Measurements from ENCODE around the gene LRP3.
"Not testable (repeated sequence)": the region's sequence is repeated elsewhere in the genome, so short reads cannot be mapped to it uniquely, and the experiment has no call there.

The LRP3 gene

DNA sequence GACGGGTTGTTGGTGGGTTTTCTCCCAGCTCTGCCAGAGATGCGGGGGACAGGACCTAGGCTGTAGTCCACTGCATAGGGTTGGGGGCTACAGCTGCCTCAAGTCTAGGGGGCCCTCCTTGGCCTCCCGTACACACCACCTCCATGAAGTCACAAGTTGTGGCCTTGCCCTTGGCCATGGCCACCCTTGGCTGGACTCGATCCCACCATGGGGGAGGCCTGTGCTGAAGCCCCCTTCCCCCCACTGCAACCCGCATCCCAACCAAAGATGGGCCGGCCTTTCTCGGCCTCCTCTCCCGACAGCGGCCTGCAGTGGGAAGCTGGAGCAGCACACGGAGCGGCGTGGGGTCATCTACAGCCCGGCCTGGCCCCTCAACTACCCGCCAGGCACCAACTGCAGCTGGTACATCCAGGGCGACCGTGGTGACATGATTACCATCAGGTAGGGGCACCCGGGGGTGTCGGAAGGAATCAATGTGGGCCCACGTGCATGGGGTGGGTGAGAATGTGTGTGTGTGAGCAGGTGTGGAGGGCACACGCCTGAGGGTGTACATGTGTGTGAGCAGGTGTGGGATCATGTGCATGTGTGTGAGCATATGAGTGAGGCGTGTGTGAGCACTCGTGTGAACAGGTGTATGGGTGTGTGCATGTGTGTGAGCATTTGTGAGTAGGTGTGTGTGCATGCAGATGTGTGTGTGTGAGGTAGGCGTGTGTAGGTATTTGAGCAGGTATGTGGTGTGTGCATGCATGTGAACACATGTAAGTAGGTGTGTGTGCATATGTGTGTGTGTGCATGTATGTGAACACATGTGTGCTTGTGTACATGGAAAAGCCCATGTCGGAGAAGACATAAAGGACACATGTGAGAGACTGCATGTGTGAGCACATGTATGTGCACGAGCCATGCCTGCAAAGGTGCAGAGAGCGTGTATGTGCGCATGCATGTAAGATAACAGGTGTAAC is 8.7 kb downstream of the LRP3 start:
- no peaks in the 10 kb centered on the region for H3K9me3 Mint-ChIP-seq
- no peak for ATAC-seq (replicated peaks)
- H3K36me3 Mint-ChIP-seq: no peaks in the 10 kb centered on the region

DNA sequence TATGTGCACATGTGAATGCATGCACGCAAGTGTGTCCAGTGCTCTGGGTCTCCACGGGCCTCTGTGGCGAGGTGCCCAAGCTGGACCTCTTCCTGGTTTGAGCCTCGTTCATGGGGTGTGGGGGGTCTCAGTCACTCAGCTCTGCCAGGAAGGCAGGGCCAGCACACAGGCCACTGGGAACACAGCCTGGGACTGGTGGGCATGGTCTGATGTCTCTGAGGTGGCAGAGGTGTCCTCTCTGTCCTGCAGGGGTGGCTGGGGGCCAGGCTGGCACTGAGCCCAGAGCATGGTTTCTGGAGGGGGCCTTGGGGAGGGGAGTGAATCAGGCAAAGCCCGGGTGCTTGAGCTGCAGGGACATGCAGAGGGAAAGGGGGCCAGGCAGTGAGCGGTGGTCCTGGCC is 9.4 kb downstream of the LRP3 start:
- peaks cover 0 to 7% of the 10 kb centered on the region in 2 donors for H3K27me3 Mint-ChIP-seq
- H3K9me3 Mint-ChIP-seq: no peaks in the 10 kb centered on the region
- ATAC-seq (replicated peaks): no peak
- H3K36me3 Mint-ChIP-seq: no peaks in the 10 kb centered on the region
- H3K4me3 Mint-ChIP-seq: no peak overlapping the region
- H3K27ac Mint-ChIP-seq: no peak overlapping the region
- no peaks in the 10 kb centered on the region for H3K4me1 Mint-ChIP-seq
- DNase-seq: no peak

More for the DNA sequence above, 8.7 kb downstream of the LRP3 start:
- Mint-ChIP-seq H3K27ac (peak overlapping the region; percentile 16), H3K4me1 (no peaks in the 10 kb centered on the region), H3K27me3 (peaks cover 0 to 7% of the 10 kb centered on the region in 2 donors), H3K4me3 (no peak overlapping the region)
- no peak for DNase-seq

DNA sequence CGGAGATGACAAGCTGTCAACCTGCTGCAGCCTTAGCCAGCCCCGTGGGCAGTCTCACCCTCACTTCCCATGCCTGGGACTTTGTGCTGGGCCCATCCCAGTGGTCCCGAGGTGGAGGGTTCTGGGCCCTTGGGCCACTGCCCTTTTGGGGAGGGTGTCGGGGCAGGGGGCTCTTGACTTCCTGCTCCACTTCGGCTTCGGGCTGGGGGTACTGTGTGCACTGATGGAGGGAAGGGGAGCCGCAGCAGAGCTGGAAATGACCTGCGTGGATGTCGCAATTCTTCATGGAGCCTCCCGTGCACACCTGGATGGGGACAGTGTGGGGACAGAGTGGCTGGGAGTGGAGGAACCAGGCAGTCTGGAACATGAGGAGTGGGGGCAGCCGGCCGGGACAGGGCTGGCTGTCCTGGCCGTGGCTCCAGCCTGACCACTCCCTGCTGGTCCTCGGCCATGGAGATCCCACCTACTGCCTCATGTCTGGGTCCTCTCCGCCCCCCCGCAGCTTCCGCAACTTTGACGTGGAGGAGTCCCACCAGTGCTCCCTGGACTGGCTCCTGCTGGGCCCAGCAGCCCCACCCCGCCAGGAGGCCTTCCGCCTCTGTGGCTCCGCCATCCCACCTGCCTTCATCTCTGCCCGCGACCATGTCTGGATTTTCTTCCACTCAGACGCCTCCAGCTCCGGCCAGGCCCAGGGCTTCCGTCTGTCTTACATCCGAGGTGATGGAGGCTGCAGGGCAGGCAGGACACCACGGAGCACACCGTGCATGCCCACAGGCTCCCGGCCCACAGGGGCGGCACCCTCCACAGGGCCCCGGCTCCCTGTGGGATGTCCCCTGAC is 10.2 kb downstream of the LRP3 start:
- H3K27ac Mint-ChIP-seq: no peak overlapping the region
- ATAC-seq (replicated peaks) (no peak), DNase-seq (no peak)
- no peaks in the 10 kb centered on the region for H3K9me3 Mint-ChIP-seq
- H3K27me3 Mint-ChIP-seq: peaks cover 0 to under 1% of the 10 kb centered on the region in 2 donors
- no peak overlapping the region for H3K4me3 Mint-ChIP-seq
- no peaks in the 10 kb centered on the region for H3K4me1 Mint-ChIP-seq
- H3K36me3 Mint-ChIP-seq: no peaks in the 10 kb centered on the region

DNA sequence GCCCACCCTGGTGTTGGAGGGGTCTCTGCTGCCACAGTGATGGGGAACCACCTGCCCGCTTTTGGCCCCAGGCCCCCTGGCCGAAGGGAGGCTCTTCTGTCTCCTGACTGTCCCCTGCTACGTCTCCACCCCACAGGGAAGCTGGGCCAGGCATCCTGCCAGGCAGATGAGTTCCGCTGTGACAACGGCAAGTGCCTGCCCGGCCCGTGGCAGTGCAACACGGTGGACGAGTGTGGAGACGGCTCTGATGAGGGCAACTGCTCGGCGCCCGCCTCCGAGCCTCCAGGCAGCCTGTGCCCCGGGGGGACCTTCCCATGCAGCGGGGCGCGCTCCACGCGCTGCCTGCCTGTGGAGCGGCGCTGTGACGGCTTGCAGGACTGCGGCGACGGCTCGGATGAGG is 11.0 kb downstream of the LRP3 start:
- H3K27me3 Mint-ChIP-seq: no peaks in the 10 kb centered on the region
- H3K4me1 Mint-ChIP-seq: no peaks in the 10 kb centered on the region
- DNase-seq: no peak
- no peaks in the 10 kb centered on the region for H3K36me3 Mint-ChIP-seq
- H3K9me3 Mint-ChIP-seq: no peaks in the 10 kb centered on the region
- no peak for ATAC-seq (replicated peaks)
- no peak overlapping the region for H3K27ac Mint-ChIP-seq
- no peak overlapping the region for H3K4me3 Mint-ChIP-seq

DNA sequence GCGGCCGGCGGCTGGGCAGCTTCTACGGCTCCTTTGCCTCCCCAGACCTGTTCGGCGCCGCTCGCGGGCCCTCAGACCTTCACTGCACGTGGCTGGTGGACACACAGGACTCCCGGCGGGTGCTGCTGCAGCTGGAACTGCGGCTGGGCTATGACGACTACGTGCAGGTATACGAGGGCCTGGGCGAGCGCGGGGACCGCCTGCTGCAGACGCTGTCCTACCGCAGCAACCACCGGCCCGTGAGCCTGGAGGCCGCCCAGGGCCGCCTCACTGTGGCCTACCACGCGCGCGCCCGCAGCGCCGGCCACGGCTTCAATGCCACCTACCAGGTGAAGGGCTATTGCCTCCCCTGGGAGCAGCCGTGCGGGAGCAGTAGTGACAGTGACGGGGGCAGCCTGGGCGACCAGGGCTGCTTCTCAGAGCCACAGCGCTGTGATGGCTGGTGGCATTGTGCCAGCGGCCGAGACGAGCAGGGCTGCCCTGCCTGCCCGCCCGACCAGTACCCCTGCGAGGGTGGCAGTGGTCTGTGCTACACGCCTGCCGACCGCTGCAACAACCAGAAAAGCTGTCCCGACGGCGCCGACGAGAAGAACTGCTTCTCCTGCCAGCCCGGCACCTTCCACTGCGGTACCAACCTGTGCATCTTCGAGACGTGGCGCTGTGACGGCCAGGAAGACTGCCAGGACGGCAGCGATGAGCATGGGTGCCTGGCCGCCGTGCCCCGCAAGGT is 11.6 kb downstream of the LRP3 start:
- H3K9me3 Mint-ChIP-seq: no peaks in the 10 kb centered on the region
- no peak overlapping the region for H3K4me3 Mint-ChIP-seq
- no peaks in the 10 kb centered on the region for H3K36me3 Mint-ChIP-seq
- DNase-seq (no peak), ATAC-seq (replicated peaks) (no peak)
- no peaks in the 10 kb centered on the region for H3K4me1 Mint-ChIP-seq
- no peak overlapping the region for H3K27ac Mint-ChIP-seq
- no peaks in the 10 kb centered on the region for H3K27me3 Mint-ChIP-seq

DNA sequence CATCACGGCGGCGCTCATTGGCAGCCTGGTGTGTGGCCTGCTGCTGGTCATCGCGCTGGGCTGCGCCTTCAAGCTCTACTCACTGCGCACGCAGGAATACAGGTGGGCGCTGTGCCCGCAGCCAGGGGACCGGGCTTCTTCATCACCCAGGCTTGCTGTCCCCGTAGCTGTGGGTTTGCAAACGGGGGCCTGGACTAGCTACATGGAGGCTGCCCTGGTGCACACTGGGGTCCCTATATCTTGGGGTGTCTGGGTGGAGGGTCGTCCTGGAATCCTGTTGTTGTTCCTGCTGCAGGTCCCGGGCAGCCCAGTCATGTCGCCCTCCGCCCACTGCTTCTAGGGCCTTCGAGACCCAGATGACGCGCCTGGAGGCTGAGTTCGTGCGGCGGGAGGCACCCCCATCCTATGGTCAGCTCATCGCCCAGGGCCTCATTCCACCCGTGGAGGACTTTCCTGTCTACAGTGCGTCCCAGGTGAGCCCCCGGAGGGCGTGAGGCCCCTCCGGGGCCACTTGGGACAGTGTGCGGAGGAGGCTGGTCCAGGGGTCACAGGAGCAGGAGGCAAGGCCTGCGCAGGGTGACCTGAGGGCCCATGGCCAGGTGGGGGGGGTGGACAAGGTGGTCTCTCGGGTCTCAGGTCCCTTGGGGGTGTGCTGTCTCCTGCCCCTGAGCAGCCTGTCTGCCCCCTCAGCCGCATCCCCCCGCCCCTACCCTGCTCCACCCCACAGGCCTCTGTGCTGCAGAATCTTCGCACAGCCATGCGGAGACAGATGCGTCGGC is 12.3 kb downstream of the LRP3 start:
- no peaks in the 10 kb centered on the region for H3K9me3 Mint-ChIP-seq
- H3K36me3 Mint-ChIP-seq: no peaks in the 10 kb centered on the region
- no peaks in the 10 kb centered on the region for H3K4me1 Mint-ChIP-seq
- DNase-seq (no peak), ATAC-seq (replicated peaks) (no peak)
- no peak overlapping the region for H3K4me3 Mint-ChIP-seq
- no peak overlapping the region for H3K27ac Mint-ChIP-seq
- no peaks in the 10 kb centered on the region for H3K27me3 Mint-ChIP-seq

DNA sequence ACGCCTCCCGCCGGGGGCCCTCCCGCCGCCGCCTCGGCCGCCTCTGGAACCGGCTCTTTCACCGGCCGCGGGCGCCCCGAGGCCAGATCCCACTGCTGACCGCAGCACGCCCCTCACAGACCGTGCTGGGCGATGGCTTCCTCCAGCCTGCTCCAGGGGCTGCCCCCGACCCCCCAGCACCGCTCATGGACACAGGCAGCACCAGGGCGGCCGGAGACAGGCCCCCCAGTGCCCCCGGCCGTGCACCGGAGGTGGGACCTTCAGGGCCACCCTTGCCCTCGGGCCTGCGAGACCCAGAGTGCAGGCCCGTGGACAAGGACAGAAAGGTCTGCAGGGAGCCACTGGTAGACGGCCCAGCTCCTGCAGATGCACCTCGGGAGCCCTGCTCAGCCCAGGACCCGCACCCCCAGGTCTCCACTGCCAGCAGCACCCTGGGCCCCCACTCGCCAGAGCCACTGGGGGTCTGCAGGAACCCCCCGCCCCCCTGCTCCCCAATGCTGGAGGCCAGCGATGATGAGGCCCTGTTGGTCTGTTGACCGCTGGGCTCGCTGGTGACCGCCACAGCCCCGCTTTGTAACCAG is 13.0 kb downstream of the LRP3 start:
- H3K4me3 Mint-ChIP-seq: no peak overlapping the region

DNA sequence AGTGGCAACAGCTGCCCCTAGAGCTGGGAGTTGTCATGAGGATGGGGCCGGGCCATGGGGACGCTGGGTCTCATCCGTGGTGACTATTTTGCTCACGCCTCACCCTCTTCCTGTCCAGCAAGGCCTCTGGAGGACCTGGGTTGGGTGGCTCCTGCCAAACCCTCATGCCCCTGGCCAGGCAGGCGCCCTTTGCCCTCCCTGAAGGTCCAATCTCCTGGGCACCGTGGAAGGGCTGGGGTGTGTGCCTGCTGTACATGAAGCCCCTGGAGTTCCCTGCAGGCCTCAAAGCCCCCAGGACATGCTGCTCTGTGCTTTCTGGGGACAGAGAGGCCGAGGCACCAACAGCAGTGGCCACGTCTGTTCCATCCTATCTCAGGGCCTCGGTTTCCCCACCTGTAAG is 13.8 kb downstream of the LRP3 start:
- no peaks in the 10 kb centered on the region for H3K4me1 Mint-ChIP-seq
- H3K9me3 Mint-ChIP-seq: no peaks in the 10 kb centered on the region
- H3K36me3 Mint-ChIP-seq: no peaks in the 10 kb centered on the region
- H3K27me3 Mint-ChIP-seq: no peaks in the 10 kb centered on the region
- ATAC-seq (replicated peaks) (no peak), DNase-seq (no peak)
- H3K4me3 Mint-ChIP-seq: no peak overlapping the region
- peak overlapping the region; percentile 20 for H3K27ac Mint-ChIP-seq

More for the DNA sequence above, 13.0 kb downstream of the LRP3 start:
- Mint-ChIP-seq H3K9me3 (no peaks in the 10 kb centered on the region), H3K36me3 (no peaks in the 10 kb centered on the region), H3K4me1 (no peaks in the 10 kb centered on the region), H3K27me3 (no peaks in the 10 kb centered on the region), H3K27ac (no peak overlapping the region)
- ATAC-seq (replicated peaks) (no peak), DNase-seq (no peak)

DNA sequence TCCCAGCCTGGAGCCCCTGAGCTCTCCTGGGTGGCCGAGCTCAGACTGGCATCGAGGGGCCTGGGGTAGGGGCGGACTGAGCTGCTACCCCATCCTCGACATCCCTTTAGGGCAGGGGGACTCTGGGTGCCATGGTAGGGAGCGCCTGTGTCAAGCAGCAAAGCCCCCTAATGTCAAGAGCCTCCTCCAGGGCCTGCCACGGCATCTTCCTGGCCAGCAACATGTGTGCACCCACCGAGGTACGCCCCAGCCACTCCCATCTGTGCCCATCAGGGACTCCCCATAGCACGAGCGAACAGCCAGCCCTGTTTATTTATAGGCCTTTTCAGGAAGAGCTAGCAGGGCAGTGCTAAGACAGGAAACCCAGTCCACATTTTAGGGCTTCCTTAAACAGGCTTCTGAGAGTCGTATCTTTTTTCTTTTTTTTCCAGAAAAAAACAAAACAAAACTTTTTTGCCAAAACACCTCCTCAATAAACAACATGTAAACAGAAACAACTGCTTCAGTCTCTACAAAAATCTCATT is 14.3 kb downstream of the LRP3 start:
- H3K27ac Mint-ChIP-seq: no peak overlapping the region
- no peaks in the 10 kb centered on the region for H3K4me1 Mint-ChIP-seq
- no peaks in the 10 kb centered on the region for H3K36me3 Mint-ChIP-seq
- no peak for ATAC-seq (replicated peaks)
- no peak for DNase-seq
- H3K9me3 Mint-ChIP-seq: no peaks in the 10 kb centered on the region
- no peak overlapping the region for H3K4me3 Mint-ChIP-seq
- no peaks in the 10 kb centered on the region for H3K27me3 Mint-ChIP-seq

DNA sequence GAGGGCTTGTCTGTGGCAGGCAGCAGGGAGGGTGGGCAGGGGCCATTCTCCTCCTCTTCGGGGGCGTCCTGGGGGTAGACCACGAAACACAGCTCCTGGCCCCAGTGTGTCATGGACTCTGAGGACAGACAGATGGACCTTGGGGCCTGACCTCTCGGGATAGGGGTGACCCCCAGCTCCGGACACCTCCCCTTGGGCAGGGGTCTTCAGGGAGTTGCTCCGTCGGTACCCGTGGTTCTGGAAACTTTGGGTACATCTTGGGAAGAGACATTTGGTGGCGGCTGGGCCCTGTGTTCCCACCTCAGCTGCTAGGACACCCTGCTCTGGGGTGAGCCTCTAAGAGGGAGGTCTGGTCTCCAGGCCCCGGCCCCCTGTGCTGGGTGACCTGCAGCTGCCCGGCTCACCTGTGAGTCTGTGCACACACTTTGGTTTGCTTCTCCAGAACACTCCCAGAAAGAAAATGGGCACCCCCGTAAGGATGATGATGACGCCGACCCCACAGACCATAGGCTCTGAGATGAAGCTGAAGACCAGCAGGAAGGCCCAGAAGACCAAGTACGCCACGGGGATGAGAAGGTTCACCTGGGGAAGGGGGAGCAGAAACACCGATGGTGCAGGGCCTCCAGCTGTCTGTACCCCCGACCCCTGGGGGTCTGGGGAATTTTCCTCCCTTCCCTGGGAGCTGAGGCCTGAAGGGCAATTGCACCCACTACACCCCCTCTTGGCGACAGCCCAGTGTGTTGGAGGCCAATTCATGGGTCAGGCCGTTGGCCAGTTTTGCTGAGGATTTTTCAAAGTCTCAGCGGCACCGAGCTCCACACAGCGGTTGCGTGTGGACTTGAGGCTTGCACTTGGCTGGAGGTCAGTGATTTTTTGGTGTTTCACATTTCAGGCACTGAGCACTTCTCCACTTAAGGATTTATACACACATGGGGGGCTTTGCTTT is 15.0 kb downstream of the LRP3 start:
- DNase-seq: no peak
- no peak for ATAC-seq (replicated peaks)

DNA sequence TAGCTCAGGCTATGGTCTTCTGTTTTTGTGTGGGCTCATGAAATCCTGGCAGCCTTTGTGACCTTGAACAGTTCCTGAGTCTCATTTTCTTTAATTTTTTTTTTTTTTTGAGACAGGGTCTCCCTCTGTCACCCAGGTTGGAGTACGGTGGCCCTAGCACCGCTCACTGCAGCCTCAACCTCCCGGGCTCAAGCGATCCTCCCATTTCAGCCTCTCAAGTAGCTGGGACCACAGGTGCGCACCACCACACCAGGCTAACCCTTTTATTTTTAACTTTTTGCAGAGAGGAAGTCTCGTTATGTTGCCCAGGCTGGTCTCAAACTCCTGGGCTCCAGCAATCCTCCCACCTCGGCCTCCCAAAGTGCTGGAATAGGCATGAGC is 15.7 kb downstream of the LRP3 start:
- not testable (repeated sequence) for ATAC-seq (replicated peaks); H3K4me1 Mint-ChIP-seq; DNase-seq; H3K9me3 Mint-ChIP-seq; H3K4me3 Mint-ChIP-seq; H3K27me3 Mint-ChIP-seq; H3K27ac Mint-ChIP-seq; H3K36me3 Mint-ChIP-seq

More for the DNA sequence above, 15.0 kb downstream of the LRP3 start:
- Mint-ChIP-seq H3K4me3 (no peak overlapping the region), H3K27ac (no peak overlapping the region), H3K4me1 (no peaks in the 10 kb centered on the region), H3K36me3 (no peaks in the 10 kb centered on the region), H3K27me3 (peaks cover 0 to 4% of the 10 kb centered on the region in 2 donors), H3K9me3 (no peaks in the 10 kb centered on the region)

DNA sequence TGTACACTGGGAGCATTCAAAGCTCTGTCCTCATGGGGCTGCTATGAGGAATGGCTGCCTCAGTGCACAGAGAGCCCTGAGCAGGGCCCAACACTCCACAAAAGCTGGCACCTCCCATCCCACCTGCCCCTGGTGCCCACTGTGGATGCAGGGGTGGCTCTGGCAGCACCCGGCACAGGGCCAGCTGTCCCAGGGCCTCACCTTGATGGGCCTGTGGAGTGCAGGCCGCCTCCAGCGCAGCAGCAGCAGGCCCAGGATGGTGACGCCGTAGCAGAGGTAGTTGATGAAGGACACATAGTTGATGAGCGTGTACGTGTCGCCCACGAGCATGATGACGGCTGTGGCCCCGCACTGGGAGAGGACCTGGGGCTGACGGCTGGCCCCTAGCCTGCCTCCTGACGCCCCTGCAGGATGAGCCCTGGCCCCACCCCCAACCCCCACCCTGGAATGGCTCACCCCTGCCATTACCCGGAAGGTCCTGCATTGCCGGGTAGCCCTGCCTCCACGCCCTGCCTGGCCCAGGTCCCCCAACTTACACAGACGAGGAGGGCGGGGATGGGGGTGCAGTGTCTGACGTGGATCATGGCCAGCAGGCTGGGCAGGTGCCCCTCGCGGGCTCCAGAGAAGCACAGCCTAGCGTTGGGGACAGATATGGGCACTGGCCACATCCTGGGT is 16.3 kb downstream of the LRP3 start:
- Mint-ChIP-seq H3K9me3 (no peaks in the 10 kb centered on the region), H3K4me1 (no peaks in the 10 kb centered on the region), H3K27ac (no peak overlapping the region), H3K4me3 (no peak overlapping the region), H3K36me3 (no peaks in the 10 kb centered on the region), H3K27me3 (peaks cover 0 to 4% of the 10 kb centered on the region in 2 donors)
- DNase-seq (no peak), ATAC-seq (replicated peaks) (no peak)
